Sigmoid colon (tissue), 7 donors: ENCODE results near the gene MSH2. TPM values are rescaled to one million over a fixed set of nuclear protein-coding genes. Genes with fewer than 3 reads are reported as not detected.
"Not testable (repeated sequence)": the region's sequence is repeated elsewhere in the genome, so short reads cannot be mapped to it uniquely, and the experiment has no call there.

Experiments used
- DNase-seq: peaks from one replicate; pipeline ENCODE4 v3.0.0-alpha.2; 2019
- H3K27ac ChIP-seq, 4 donors: fragments of 200-600 bp; sonication (generic); one replicate each; pipeline ENCODE4 v1.5.1; 2016 to 2019; ENCODE audit warnings: mild to moderate bottlenecking in 1 of 4
- H3K27me3 ChIP-seq, 3 donors: fragments of 200-600 bp; sonication (generic); one replicate each; pipeline ENCODE4 v1.5.1; 2019; ENCODE audit warnings: mild to moderate bottlenecking in 1 of 3
- H3K36me3 ChIP-seq, 4 donors: fragments of 200-600 bp; sonication (generic); one replicate each; pipeline ENCODE4 v1.5.1; 2016 to 2019
- H3K4me1 ChIP-seq, 4 donors: fragments of 200-600 bp; sonication (generic); one replicate each; pipeline ENCODE4 v1.5.1; 2017 to 2019
- H3K4me3 ChIP-seq, 4 donors: fragments of 200-600 bp; sonication (generic); one replicate each; pipeline ENCODE4 v1.5.1; 2017 to 2019; ENCODE audit warnings: mild to moderate bottlenecking in 2 of 4, moderate library complexity in 1 of 4
- H3K9me3 ChIP-seq, 4 donors: fragments of 200-600 bp in 3 of 4; sonication (generic) in 3 of 4; one replicate each; pipeline versions ENCODE4 v1.5.1 to v1.6.1; 2013 to 2019
- CTCF ChIP-seq, 4 experiments: fragments of 450-650 bp in 3 of 4; fragments of 200-600 bp in 1 of 4; IDR thresholded peaks; one replicate each; pipeline ENCODE4 v1.5.1; 2016 to 2019; ENCODE audit warnings: antibody characterized with exemption in 4 of 4, mild to moderate bottlenecking in 3 of 4, moderate library complexity in 2 of 4
- EP300 ChIP-seq, 4 donors: sonication (generic); formaldehyde crosslinking; IDR thresholded peaks; one replicate each; pipeline ENCODE4 v1.6.1; 2017; ENCODE audit warnings: antibody characterized with exemption in 4 of 4
- POLR2A ChIP-seq, 2 donors: fragments of 450-650 bp; IDR thresholded peaks; one replicate each; pipeline ENCODE4 v1.6.1; 2016; ENCODE audit warnings: antibody characterized with exemption in 2 of 2, mild to moderate bottlenecking in 2 of 2, moderate library complexity in 2 of 2
- POLR2AphosphoS5 ChIP-seq, 4 donors: sonication (generic); formaldehyde crosslinking; IDR thresholded peaks; one replicate each; pipeline ENCODE4 v1.6.1; 2017; ENCODE audit warnings: antibody characterized with exemption in 4 of 4
- WGBS, 2 donors: extraction: QIAGEN DNeasy Blood & Tissue Kit; methylation state at CpG; one replicate each; pipeline ENCODE4 v1.1.7; 2013; 5-methylcytosine and 5-hydroxymethylcytosine counted together
- intact Hi-C: fragments of 100-400 bp; cut with DNase I; formaldehyde crosslinking; loops from one replicate; pipeline ENCODE4 v1.15.1; 2023
- polyA plus RNA-seq, 3 donors: library from polyadenylated mRNA; stranded (reverse); fragments of 200-250 nt; gene quantifications; one replicate each; pipeline ENCODE4 v1.2.3, GENCODE V29; 2013
- total RNA-seq, 4 donors: library from RNA; depleted of rRNA; stranded (reverse); fragments of >200 nt; gene quantifications; one replicate each; pipeline ENCODE4 v1.1.0, GENCODE V29; 2016
- donor health status: healthy with polysubstance abuse.
- donor health status: Bipolar disorder and iron deficiency.
- donor health status: healthy.

MSH2 gene
- total and polyA plus RNA-seq, 7 donors: 7.2 to 13.9 (median 9.4) TPM

- Histone ChIP-seq H3K27ac (no peak overlapping the region), H3K4me3 (no peak overlapping the region), H3K9me3 (no peaks in the 10 kb centered on the region), H3K36me3 (no peaks in the 10 kb centered on the region), H3K4me1 (peaks cover 0 to 12% (median 7%) of the 10 kb centered on the region in 4 donors), H3K27me3 (no peaks in the 10 kb centered on the region)
- TF ChIP-seq EP300 (IDR thresholded peaks at IDR 0.05) (no peak), POLR2AphosphoS5 (IDR thresholded peaks at IDR 0.05) (no peak), CTCF (IDR thresholded peaks at IDR 0.05) (no peak), POLR2A (IDR thresholded peaks at IDR 0.05) (no peak)
- intact Hi-C loops: no loop called here
- no peak for DNase-seq
- 15 to 60% methylated on average over 3 of the region's 3 CpGs for WGBS, 2 donors
Observed at GRCh38 chr2:47360283-47360682, 42.7 kb upstream of the MSH2 start.

GRCh38 chr2:47360927-47361326 is 42.0 kb upstream of the MSH2 start:
- H3K27ac ChIP-seq: no peak overlapping the region
- peaks cover 0 to 12% (median 7%) of the 10 kb centered on the region in 4 donors for H3K4me1 ChIP-seq
- DNase-seq: no peak
- no peaks in the 10 kb centered on the region for H3K9me3 ChIP-seq
- TF ChIP-seq CTCF (IDR thresholded peaks at IDR 0.05) (no peak), EP300 (IDR thresholded peaks at IDR 0.05) (no peak), POLR2AphosphoS5 (IDR thresholded peaks at IDR 0.05) (no peak), POLR2A (IDR thresholded peaks at IDR 0.05) (no peak)
- H3K27me3 ChIP-seq: no peaks in the 10 kb centered on the region
- intact Hi-C loops: no loop called here
- no peaks in the 10 kb centered on the region for H3K36me3 ChIP-seq
- 15 to 67% methylated on average over 3 of the region's 3 CpGs for WGBS, 2 donors
- H3K4me3 ChIP-seq: no peak overlapping the region

GRCh38 chr2:47361505-47362229 is 41.3 kb upstream of the MSH2 start:
- H3K27me3 ChIP-seq, intact Hi-C loops, H3K9me3 ChIP-seq, H3K27ac ChIP-seq, H3K4me3 ChIP-seq, DNase-seq, H3K36me3 ChIP-seq: not testable (repeated sequence)
- peaks cover 0 to 12% (median 7%) of the 10 kb centered on the region in 4 donors for H3K4me1 ChIP-seq
- WGBS, 2 donors: 86 to 93% methylated on average over 10 of the region's 10 CpGs

- Histone ChIP-seq H3K36me3 (no peaks in the 10 kb centered on the region), H3K9me3 (no peaks in the 10 kb centered on the region), H3K4me3 (no peak overlapping the region), H3K27me3 (peaks cover 11 to 23% (median 21%) of the 10 kb centered on the region in 3 donors), H3K4me1 (peaks cover 0 to 13% (median 12%) of the 10 kb centered on the region in 4 donors), H3K27ac (no peak overlapping the region)
- DNase-seq: no peak
- TF ChIP-seq POLR2AphosphoS5 (IDR thresholded peaks at IDR 0.05) (no peak), POLR2A (IDR thresholded peaks at IDR 0.05) (no peak), CTCF (IDR thresholded peaks at IDR 0.05) (no peak), EP300 (IDR thresholded peaks at IDR 0.05) (no peak)
- 17 to 63% methylated on average over 5 of the region's 5 CpGs for WGBS, 2 donors
- intact Hi-C loops: no loop called here
Observed at GRCh38 chr2:47373747-47374146, 29.2 kb upstream of the MSH2 start.

- WGBS, 2 donors: 18 to 61% methylated on average over 1 of the region's 1 CpG
- Histone ChIP-seq H3K4me3 (no peak overlapping the region), H3K27me3 (peaks cover 0 to 8% (median 7%) of the 10 kb centered on the region in 3 donors), H3K4me1 (no peaks in the 10 kb centered on the region), H3K36me3 (no peaks in the 10 kb centered on the region), H3K27ac (no peak overlapping the region), H3K9me3 (no peaks in the 10 kb centered on the region)
- TF ChIP-seq POLR2AphosphoS5 (IDR thresholded peaks at IDR 0.05) (no peak), POLR2A (IDR thresholded peaks at IDR 0.05) (no peak), EP300 (IDR thresholded peaks at IDR 0.05) (no peak), CTCF (IDR thresholded peaks at IDR 0.05) (no peak)
- no peak for DNase-seq
- intact Hi-C loops: no loop called here
Observed at GRCh38 chr2:47375307-47375706, 27.6 kb upstream of the MSH2 start.
